NCI-H2107 treated with DMSO at 0.1 percent for 48 hours (cell line): Measurements from ENCODE around the gene SLAMF6.

Experiments
- DNase-seq: peaks from one replicate; lab custom pipeline; 2025; ENCODE audit not compliant: unreplicated experiment; lab: John Stamatoyannopoulos, UW

Gene SLAMF6

GRCh38 chr1:160437432-160438316 lies 85.4 kb downstream of the SLAMF6 start:
- no peak for DNase-seq

- DNase-seq = no peak
Observed at GRCh38 chr1:160436966-160437365, 86.1 kb downstream of the SLAMF6 start.
